Measurements from ENCODE around the gene IFI44L.

- no peak for TF ChIP-seq CTCF (IDR thresholded peaks at IDR 0.05; ENCODE audit: low read depth, low read length)
- TF ChIP-seq EZH2phosphoT487 (IDR thresholded peaks at IDR 0.05; ENCODE audit: low read depth), result no peak
These were observed 52.9 kb downstream of the IFI44L start for GRCh38 chr1:78673120-78673519.

Data from OCI-LY3 (cell line).